PC-9 (cell line): ENCODE measurements around the gene ATP5F1A.

Experiments used
- CTCF ChIP-seq: fragments of 200-600 bp; sonication (generic); conservative IDR thresholded peaks from 2 replicates; pipeline ENCODE4 v1.6.1; 2017; ENCODE audit warnings: mixed run types, antibody characterized with exemption, mild to moderate bottlenecking, moderate library complexity
- EZH2 ChIP-seq: fragments of 200-600 bp; sonication (generic); IDR thresholded peaks from 2 replicates; pipeline ENCODE4 v1.8.0; 2017; ENCODE audit warnings: antibody characterized with exemption, low read depth

DNA sequence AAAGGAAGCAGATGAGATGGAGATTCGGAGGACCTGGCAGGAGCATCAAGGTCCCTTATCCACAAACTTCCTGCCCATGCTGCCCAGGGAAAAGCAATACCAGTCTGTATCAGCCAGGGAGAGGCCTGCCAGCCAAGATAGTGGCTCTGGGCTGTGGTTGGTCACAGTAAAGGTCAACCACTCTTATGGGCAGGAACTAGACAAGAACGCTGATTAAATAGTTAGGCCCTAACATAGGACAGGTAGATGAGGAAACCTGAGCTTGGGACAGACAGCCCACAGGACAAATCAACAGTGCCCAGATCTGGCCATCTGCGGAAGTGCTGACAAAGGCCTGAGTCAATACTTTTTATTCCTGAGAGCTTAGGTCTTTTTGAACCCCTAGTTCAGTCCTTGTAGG is 36.7 kb downstream of the ATP5F1A start:
- TF ChIP-seq CTCF (no peak), EZH2 (no peak)
